SK-N-MC (cell line): ENCODE measurements around the gene IFNGR2.

ENCODE experiments used
- DNase-seq: peaks from one replicate; pipeline ENCODE4 v3.0.0-alpha.2; 2011; ENCODE audit warnings: low read depth, low spot score
- H3K27ac ChIP-seq: fragments of 200-600 bp; sonication (generic); 2 replicates; pipeline ENCODE4 v1.5.1; 2016; ENCODE audit warnings: mixed run types
- H3K36me3 ChIP-seq: fragments of 200-600 bp; sonication (generic); 2 replicates; pipeline ENCODE4 v1.6.1; 2017; ENCODE audit warnings: antibody characterized with exemption, low read length, mixed read lengths; ENCODE audit not compliant: insufficient read depth
- H3K4me3 ChIP-seq: fragments of 200-600 bp; sonication (generic); 2 replicates; pipeline ENCODE4 v1.5.1; 2016
- H3K9ac ChIP-seq: fragments of 200-600 bp; sonication (generic); 2 replicates; pipeline ENCODE4 v1.8.0; 2017; ENCODE audit warnings: mixed run types, mixed read lengths; ENCODE audit not compliant: insufficient read length
- H3K9me3 ChIP-seq: fragments of 200-600 bp; sonication (generic); 2 replicates; pipeline ENCODE4 v1.6.1; 2017; ENCODE audit warnings: low read depth, mild to moderate bottlenecking, antibody characterized with exemption, low read length, moderate library complexity, mixed read lengths
- EZH2 ChIP-seq: fragments of 200-600 bp; sonication (generic); IDR thresholded peaks from one replicate; pipeline ENCODE4 v1.6.1; 2017; ENCODE audit warnings: antibody characterized with exemption
- FOXP2 ChIP-seq: optimal IDR thresholded peaks from 2 replicates; pipeline ENCODE3; 2011; ENCODE audit warnings: mild to moderate bottlenecking, moderate library complexity; ENCODE audit not compliant: insufficient read depth; ENCODE audit errors: extremely low read length, control extremely low read depth
- POLR2AphosphoS5 ChIP-seq: IDR thresholded peaks from 2 replicates; pipeline ENCODE4 v1.6.1; 2012; ENCODE audit warnings: mild to moderate bottlenecking, low read depth, low read length, borderline replicate concordance

Gene IFNGR2

GRCh38 chr21:33473344-33473743 is 70.1 kb downstream of the IFNGR2 start:
- Histone ChIP-seq H3K9ac (no peak overlapping the region), H3K36me3 (no peaks in the 10 kb centered on the region), H3K9me3 (no peaks in the 10 kb centered on the region), H3K4me3 (no peak overlapping the region), H3K27ac (no peak overlapping the region)
- DNase-seq: no peak
- no peak for TF ChIP-seq FOXP2
- TF ChIP-seq POLR2AphosphoS5: no peak
- no peak for TF ChIP-seq EZH2

- TF ChIP-seq POLR2AphosphoS5: no peak
- TF ChIP-seq EZH2: no peak
- TF ChIP-seq FOXP2: no peak
- Histone ChIP-seq H3K9ac (no peak overlapping the region), H3K36me3 (no peaks in the 10 kb centered on the region), H3K4me3 (no peak overlapping the region), H3K9me3 (no peaks in the 10 kb centered on the region), H3K27ac (no peak overlapping the region)
- DNase-seq: no peak
Observed at GRCh38 chr21:33477066-33477465, 73.9 kb downstream of the IFNGR2 start.

- no peaks in the 10 kb centered on the region for H3K36me3 ChIP-seq
- peak overlapping the region; percentile 85 for H3K4me3 ChIP-seq
- DNase-seq: no peak
- H3K9ac ChIP-seq: no peak overlapping the region
- TF ChIP-seq FOXP2 (no peak), POLR2AphosphoS5 (no peak), EZH2 (no peak)
- no peak overlapping the region for H3K27ac ChIP-seq
- H3K9me3 ChIP-seq: no peaks in the 10 kb centered on the region
Observed at GRCh38 chr21:33478182-33478581, 75.0 kb downstream of the IFNGR2 start.

GRCh38 chr21:33478935-33479678 is 75.9 kb downstream of the IFNGR2 start:
- Histone ChIP-seq H3K9me3 (no peaks in the 10 kb centered on the region), H3K4me3 (peak overlapping the region; percentile 85), H3K27ac (peak overlapping the region; percentile 56; the same call in 1 of the 2 replicates), H3K9ac (peak overlapping the region; percentile 70), H3K36me3 (no peaks in the 10 kb centered on the region)
- DNase-seq: no peak
- TF ChIP-seq POLR2AphosphoS5: no peak
- TF ChIP-seq EZH2: no peak
- TF ChIP-seq FOXP2: no peak

- DNase-seq: no peak
- no peak for TF ChIP-seq EZH2
- peak; percentile 85; the same call in 1 of the 2 replicates for TF ChIP-seq POLR2AphosphoS5
- peak; percentile 71 for TF ChIP-seq FOXP2
- H3K27ac ChIP-seq: peak within 1 kb of the TSS; percentile 56; the same call in 1 of the 2 replicates
Observed at GRCh38 chr21:33479679-33480480, 76.7 kb downstream of the IFNGR2 start, which contains the start of gene TMEM50B. TMEM50B (minus strand) TSS chr21:33479974; CDS start chr21:33468885, 11,089 bp downstream.

GRCh38 chr21:33480481-33481103 is 77.4 kb downstream of the IFNGR2 start:
- Histone ChIP-seq H3K27ac (peak overlapping the region; percentile 25; the same call in 1 of the 2 replicates), H3K4me3 (peak overlapping the region; percentile 85), H3K36me3 (no peaks in the 10 kb centered on the region), H3K9me3 (no peaks in the 10 kb centered on the region), H3K9ac (peak overlapping the region; percentile 87)
- TF ChIP-seq EZH2 (no peak), FOXP2 (no peak), POLR2AphosphoS5 (no peak)
- DNase-seq: no peak

More at GRCh38 chr21:33479679-33480480, 76.7 kb downstream of the IFNGR2 start, which contains the start of gene TMEM50B:
- H3K36me3 ChIP-seq: no peaks in the 10 kb centered on the region
- peak within 1 kb of the TSS; percentile 85 for H3K4me3 ChIP-seq
- no peaks in the 10 kb centered on the region for H3K9me3 ChIP-seq
- peak within 1 kb of the TSS; percentile 87 for H3K9ac ChIP-seq

- Histone ChIP-seq H3K36me3 (no peaks in the 10 kb centered on the region), H3K27ac (no peak overlapping the region), H3K9ac (no peak overlapping the region), H3K9me3 (no peaks in the 10 kb centered on the region), H3K4me3 (no peak overlapping the region)
- TF ChIP-seq POLR2AphosphoS5: no peak
- no peak for TF ChIP-seq FOXP2
- no peak for TF ChIP-seq EZH2
- DNase-seq: no peak
Observed at GRCh38 chr21:33481314-33481943, 78.2 kb downstream of the IFNGR2 start.
